Ammon's horn (tissue), 1 donor: ENCODE results near the gene TPK1.

Experiments
- DNase-seq: peaks from one replicate; pipeline ENCODE4 v3.0.0-alpha.2; 2016; ENCODE audit warnings: low spot score

The TPK1 gene

GRCh38 chr7:144528536-144529045, 307.3 kb downstream of the TPK1 start:
- no peak for DNase-seq

- DNase-seq, result no peak
Observed at GRCh38 chr7:144527051-144527471, 308.8 kb downstream of the TPK1 start.

- DNase-seq, result no peak
Observed at GRCh38 chr7:144525956-144526355, 309.9 kb downstream of the TPK1 start.

- no peak for DNase-seq
Observed at GRCh38 chr7:144524271-144524670, 311.6 kb downstream of the TPK1 start.

- DNase-seq, result no peak
Observed at GRCh38 chr7:144523621-144524020, 312.2 kb downstream of the TPK1 start.

GRCh38 chr7:144519925-144520324, 315.9 kb downstream of the TPK1 start:
- peak; percentile 59 for DNase-seq

GRCh38 chr7:144518360-144518759, 317.5 kb downstream of the TPK1 start:
- no peak for DNase-seq

- DNase-seq, result no peak
Observed at GRCh38 chr7:144517749-144518148, 318.1 kb downstream of the TPK1 start.

GRCh38 chr7:144516729-144517525, 318.9 kb downstream of the TPK1 start:
- no peak for DNase-seq

GRCh38 chr7:144513334-144513733, 322.5 kb downstream of the TPK1 start:
- DNase-seq, result peak; percentile 79

GRCh38 chr7:144510621-144511020, 325.2 kb downstream of the TPK1 start:
- no peak for DNase-seq

- no peak for DNase-seq
Observed at GRCh38 chr7:144508702-144509101, 327.2 kb downstream of the TPK1 start.

GRCh38 chr7:144503215-144503614, 332.6 kb downstream of the TPK1 start:
- DNase-seq, result no peak

- no peak for DNase-seq
Observed at GRCh38 chr7:144500225-144500624, 335.6 kb downstream of the TPK1 start.

- no peak for DNase-seq
Observed at GRCh38 chr7:144497282-144497681, 338.6 kb downstream of the TPK1 start.

GRCh38 chr7:144494355-144494754, 341.5 kb downstream of the TPK1 start:
- no peak for DNase-seq

GRCh38 chr7:144489504-144489903, 346.3 kb downstream of the TPK1 start:
- DNase-seq, result no peak

GRCh38 chr7:144488977-144489376, 346.9 kb downstream of the TPK1 start:
- DNase-seq, result no peak

- no peak for DNase-seq
Observed at GRCh38 chr7:144487901-144488300, 348.0 kb downstream of the TPK1 start.

GRCh38 chr7:144484445-144484844, 351.4 kb downstream of the TPK1 start:
- DNase-seq, result no peak

GRCh38 chr7:144483189-144483588, 352.7 kb downstream of the TPK1 start:
- DNase-seq, result no peak

GRCh38 chr7:144481833-144482232, 354.0 kb downstream of the TPK1 start:
- DNase-seq, result no peak

GRCh38 chr7:144477348-144477747, 358.5 kb downstream of the TPK1 start:
- DNase-seq, result no peak
